ENCODE data around the gene PRKN.

Gene PRKN

GRCh38 chr6:161926324-161926723 lies 801.2 kb downstream of the PRKN start:
- FAIRE-seq, result no peak

- no peak for FAIRE-seq
Observed at GRCh38 chr6:161924516-161925116, 803.0 kb downstream of the PRKN start.

- FAIRE-seq, result no peak
Observed at GRCh38 chr6:161922631-161923119, 804.9 kb downstream of the PRKN start.

GRCh38 chr6:161921602-161922395 lies 805.8 kb downstream of the PRKN start:
- FAIRE-seq, result no peak

GRCh38 chr6:161919691-161920090 lies 807.9 kb downstream of the PRKN start:
- no peak for FAIRE-seq

- no peak for FAIRE-seq
Observed at GRCh38 chr6:161918628-161919205, 808.8 kb downstream of the PRKN start.

- no peak for FAIRE-seq
Observed at GRCh38 chr6:161918109-161918531, 809.4 kb downstream of the PRKN start.

- FAIRE-seq, result no peak
Observed at GRCh38 chr6:161917645-161918044, 809.9 kb downstream of the PRKN start.

- FAIRE-seq, result no peak
Observed at GRCh38 chr6:161915456-161915964, 812.1 kb downstream of the PRKN start.

- FAIRE-seq, result no peak
Observed at GRCh38 chr6:161908872-161909271, 818.7 kb downstream of the PRKN start.

GRCh38 chr6:161906571-161906970 lies 821.0 kb downstream of the PRKN start:
- no peak for FAIRE-seq

- no peak for FAIRE-seq
Observed at GRCh38 chr6:161903584-161904212, 823.9 kb downstream of the PRKN start.

GRCh38 chr6:161901740-161902426 lies 825.7 kb downstream of the PRKN start:
- FAIRE-seq, result no peak

GRCh38 chr6:161894436-161894835 lies 833.1 kb downstream of the PRKN start:
- FAIRE-seq, result no peak

- no peak for FAIRE-seq
Observed at GRCh38 chr6:161891542-161891941, 836.0 kb downstream of the PRKN start.

- no peak for FAIRE-seq
Observed at GRCh38 chr6:161890832-161891297, 836.7 kb downstream of the PRKN start.

GRCh38 chr6:161890133-161890831 lies 837.3 kb downstream of the PRKN start:
- no peak for FAIRE-seq

GRCh38 chr6:161889324-161889723 lies 838.2 kb downstream of the PRKN start:
- FAIRE-seq, result no peak

- FAIRE-seq, result peak; percentile 34
Observed at GRCh38 chr6:161886545-161886944, 841.0 kb downstream of the PRKN start.

GRCh38 chr6:161884782-161885181 lies 842.8 kb downstream of the PRKN start:
- FAIRE-seq, result no peak

- no peak for FAIRE-seq
Observed at GRCh38 chr6:161882196-161882765, 845.3 kb downstream of the PRKN start.

Measured in A204.1 (cell line).